NCI-H82 treated with DMSO at 0.1 percent for 48 hours (cell line): ENCODE data around the gene PTPMT1.

ENCODE experiments used
- DNase-seq: peaks from one replicate; lab custom pipeline; 2025; ENCODE audit not compliant: unreplicated experiment; lab: John Stamatoyannopoulos, UW

The PTPMT1 gene

GRCh38 chr11:47606731-47607130 is 41.3 kb downstream of the PTPMT1 start:
- no peak for DNase-seq

GRCh38 chr11:47607380-47607779 is 42.0 kb downstream of the PTPMT1 start:
- DNase-seq, result no peak

- no peak for DNase-seq
These were observed 44.3 kb downstream of the PTPMT1 start for GRCh38 chr11:47609675-47610074.

GRCh38 chr11:47611348-47611794 is 46.0 kb downstream of the PTPMT1 start:
- DNase-seq, result no peak

- DNase-seq, result no peak
These were observed 49.9 kb downstream of the PTPMT1 start for GRCh38 chr11:47615249-47615648.

GRCh38 chr11:47616726-47617416 is 51.5 kb downstream of the PTPMT1 start:
- peak; percentile 32 for DNase-seq

GRCh38 chr11:47617417-47617809 is 52.0 kb downstream of the PTPMT1 start:
- no peak for DNase-seq

- no peak for DNase-seq
These were observed 55.5 kb downstream of the PTPMT1 start for GRCh38 chr11:47620836-47621378.
